Germinal center (tissue), 1 donor: ENCODE data around the gene AFF3.

Experiments
- DNase-seq: peaks from one replicate; pipeline ENCODE4 v3.0.0; 2012; ENCODE audit warnings: mixed read lengths, low spot score

AFF3 gene

DNA sequence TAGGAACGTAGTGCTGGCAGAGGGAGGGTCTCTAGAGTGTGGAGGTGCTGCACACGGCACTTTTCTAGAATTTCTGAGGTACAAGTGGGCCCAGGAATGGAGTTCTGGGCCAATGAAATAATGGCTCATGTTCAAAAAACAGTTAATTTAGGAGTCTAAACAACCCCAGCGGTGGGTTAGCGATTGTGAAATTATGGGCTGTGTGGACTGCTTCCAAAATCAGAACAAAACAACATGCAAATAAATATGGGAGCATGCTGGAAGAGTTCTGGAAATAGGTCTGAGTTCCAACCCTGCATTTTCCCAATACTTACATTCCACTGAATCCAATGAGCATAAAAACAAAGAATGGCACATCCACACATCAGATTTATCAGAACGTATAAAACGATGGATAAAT lies 317.6 kb downstream of the AFF3 start:
- DNase-seq, result no peak

DNA sequence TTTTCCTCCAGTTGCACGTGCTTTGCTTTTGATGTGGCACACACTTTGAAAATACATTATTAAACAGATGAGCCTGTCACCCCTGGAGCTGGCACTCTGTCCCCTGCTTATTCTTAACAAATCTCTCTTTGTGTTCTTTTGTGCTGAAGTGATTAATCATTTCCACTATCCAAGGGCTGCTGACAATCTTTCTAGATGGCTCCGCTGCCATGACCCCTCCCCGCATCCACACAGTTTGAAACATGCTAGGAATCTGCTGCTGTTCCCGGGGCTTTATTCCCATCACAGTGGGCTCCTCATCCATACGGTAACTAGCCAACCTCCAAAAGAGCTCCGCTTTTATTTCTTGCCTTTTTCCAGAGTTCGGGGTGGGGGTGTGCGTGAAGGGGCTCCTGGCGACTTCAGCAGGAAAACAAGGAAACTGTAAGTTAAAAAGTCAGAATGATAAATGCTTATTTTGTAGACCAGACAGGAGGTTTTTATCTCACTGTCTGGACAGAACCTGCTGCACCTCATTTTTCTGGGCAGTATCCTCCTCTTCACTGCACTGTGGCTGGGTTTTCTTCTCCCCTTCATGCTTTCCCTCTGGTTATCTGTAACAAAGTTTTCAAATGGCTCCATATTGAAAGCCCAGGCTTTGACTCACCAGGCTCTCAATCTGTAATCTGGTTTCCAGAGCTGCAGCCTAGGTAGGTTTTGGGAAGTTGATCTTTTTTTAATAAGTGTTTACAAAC lies 319.7 kb downstream of the AFF3 start:
- no peak for DNase-seq

DNA sequence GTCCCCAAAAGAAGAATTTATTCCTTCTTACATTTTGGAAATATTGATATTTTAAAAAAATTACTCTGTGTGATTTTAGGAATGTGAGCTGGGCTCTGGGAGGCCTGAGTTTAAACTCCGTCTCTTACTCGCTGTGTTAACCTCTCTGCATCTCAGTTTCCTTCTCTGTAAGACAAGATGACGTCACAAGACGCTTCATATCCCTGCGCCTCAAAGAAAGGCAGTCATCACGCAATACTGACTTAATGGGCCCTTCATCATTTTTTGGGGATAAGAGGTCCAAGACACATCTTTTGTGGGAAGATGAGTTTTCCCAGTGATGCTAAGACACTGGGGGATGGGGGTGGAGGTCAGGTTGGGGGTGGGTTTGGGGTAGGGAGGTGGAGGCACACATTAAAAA lies 320.4 kb downstream of the AFF3 start:
- DNase-seq, result no peak

DNA sequence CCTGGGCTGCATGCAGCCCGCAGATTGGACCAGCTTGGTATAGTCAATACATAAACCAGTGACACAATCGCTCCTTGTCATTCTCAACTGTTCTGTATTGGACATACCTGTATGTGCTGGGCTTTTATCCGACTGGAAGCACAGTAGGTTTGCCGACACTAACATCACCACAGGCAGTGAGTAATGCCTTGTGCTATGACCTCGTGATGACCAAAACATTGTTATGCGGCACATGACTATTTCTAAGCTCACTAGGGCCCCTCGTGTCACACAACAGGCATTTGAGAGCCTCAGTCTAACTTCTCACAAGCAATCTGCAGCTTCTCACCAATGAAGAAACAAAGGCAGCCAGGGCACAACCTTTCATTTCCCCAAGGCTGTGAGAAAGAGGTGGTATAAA lies 320.8 kb downstream of the AFF3 start:
- DNase-seq, result no peak

DNA sequence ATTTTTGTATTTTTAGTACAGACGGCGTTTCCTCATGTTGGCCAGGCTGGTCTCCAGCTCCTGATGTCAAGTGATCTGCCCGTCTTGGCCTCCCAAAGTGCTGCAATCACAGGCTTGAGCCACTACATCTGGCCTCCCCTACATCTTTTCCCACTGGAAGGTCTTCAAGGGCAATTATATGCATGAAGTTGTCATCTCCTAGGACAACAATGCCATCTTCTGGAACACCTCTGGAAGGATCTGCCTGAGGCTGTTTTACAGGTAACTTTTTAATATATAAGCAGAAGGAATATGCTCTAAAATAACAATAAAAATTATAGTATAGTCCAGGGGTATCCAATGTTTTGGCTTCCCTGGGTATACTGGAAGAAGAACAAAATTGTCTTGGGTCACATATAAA lies 321.4 kb downstream of the AFF3 start:
- no peak for DNase-seq

DNA sequence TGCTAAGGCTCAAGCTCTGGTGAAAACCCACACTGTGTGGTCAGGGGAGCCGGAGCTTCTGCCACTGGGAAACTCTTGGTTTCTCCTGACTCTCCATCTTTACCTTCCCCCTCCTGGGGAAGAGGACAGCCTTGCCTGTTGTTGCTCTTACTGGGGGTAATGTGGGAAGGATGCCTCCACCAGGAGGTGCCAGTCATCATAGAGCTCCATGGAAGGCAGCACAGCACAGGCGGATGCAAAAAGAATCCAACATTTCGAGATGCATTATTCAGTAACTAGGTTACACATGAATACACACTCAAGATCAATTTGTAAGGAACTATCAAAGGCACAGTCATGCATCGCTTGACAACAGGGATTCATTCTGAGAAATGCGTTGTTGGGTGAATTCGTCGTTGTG lies 322.6 kb downstream of the AFF3 start:
- no peak for DNase-seq

DNA sequence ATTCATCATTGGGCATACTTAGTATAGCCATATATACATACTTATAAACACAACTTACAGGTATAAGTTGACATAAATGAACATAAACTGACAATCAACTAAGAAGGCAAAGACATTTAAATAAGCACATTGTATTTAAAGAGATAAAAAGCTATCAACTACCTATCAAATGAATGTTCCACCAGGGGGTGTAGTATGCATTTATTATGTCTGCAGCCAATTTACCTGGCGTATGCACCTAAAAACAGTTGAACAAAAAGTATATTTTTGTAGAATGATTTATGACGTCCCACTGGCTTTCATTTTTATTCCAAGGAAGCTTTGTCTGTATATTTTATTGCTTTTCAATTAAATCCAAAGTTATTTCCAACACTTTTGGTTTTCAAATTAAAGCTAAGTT lies 323.5 kb downstream of the AFF3 start:
- peak; percentile 11 for DNase-seq

DNA sequence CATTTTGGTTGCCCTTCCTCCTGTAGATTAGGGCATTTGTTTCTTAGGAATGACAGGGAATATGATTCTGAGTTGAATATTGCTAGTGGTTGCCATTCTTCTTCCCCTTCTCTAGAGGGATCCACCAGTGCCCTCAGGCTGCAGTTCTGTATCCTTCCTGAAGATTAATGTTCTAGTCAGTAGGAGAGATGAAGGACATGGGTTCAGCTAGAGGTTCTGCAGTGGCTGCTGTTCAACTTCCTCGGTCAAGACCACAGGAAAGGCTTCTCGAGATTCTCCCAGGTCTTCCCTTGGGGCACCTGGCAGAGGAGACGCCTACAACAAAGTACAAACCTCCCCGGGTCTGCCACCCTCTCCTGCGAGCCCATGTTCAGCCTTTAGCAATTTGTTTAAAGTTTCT lies 325.5 kb downstream of the AFF3 start:
- DNase-seq, result no peak

DNA sequence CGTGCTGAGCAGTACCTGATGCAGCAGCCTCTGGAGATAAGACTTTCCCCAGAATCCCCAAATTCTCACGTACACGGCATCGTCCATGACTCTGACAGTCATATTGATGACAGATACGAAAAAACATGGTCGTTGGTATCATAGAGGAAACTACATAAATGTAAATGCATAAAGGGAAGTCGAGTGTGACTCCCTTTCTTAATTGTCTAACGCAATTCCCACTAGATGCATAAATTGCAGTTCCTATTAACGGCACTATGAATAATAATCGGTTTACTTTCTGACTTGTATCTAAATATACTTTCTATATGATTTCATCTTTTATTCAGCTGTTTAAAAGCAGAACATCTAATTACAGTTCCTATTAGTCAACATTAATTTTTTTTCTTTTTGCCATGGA lies 330.0 kb downstream of the AFF3 start:
- DNase-seq, result no peak

DNA sequence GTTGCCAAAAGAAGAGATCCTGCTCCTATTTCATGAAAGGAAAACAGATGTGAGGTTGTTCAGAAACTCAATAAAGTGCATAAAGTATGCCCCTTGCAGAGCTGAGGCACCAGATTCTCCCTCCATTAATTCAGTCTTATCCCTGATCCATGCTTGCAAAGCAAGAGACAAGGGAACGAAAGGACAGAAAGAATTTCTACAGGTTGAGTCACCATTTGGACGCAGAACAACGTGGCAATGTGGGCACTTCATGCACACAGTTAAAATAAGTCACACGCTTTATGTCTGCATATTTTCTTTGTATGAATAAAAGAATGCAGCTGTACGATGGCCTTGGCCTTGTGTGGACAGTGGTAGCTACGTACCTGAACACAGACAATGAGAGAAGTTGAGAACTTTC lies 330.8 kb downstream of the AFF3 start:
- DNase-seq, result no peak

DNA sequence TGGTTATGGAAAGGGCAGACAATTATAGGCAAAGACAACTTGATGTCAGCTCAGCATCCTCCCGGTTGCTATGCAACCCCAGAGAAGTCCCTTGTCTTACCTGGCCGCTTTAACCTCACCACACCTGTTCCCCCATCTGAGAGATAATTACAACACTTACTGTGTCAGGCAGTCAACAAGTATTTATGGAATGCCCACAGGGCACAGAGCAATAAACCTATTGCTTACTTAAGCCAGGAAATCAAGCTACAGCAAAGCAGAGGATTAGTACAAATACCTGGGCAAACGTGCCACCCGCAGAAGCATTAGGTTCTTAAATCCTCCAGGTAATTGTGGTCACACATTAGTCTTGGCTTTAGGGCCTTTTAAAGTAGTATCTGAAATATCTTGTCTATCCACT lies 332.2 kb downstream of the AFF3 start:
- no peak for DNase-seq

DNA sequence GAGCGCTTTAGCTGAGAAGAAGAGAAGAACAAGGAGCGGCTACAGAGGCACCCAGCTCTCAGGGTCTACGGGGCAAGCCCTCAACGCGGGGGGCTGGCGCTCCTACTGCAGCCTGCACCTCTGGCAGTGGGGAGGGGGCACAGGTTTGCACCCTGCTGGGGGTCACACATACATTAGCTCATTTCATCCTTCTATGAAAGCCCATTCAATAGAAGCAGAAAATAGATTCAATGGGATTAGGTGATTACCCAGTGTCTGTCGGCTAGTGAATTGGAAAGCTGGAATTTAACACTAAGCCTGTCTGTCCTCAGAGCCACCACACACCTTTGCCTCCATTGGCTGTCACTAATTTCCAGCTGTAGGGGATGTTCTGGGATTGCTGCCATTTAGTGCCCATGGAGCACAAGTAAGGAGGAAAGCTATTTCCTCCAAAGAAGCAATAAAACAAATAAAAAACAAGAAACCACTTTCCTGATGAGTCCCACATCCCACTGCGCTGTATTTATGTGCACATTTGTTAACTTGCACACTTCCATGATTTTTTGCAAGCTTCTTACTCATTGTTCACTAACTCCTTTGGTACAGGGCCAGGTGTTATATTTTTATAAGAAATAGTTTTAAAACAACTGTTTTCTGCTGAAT lies 333.0 kb downstream of the AFF3 start:
- DNase-seq, result no peak

DNA sequence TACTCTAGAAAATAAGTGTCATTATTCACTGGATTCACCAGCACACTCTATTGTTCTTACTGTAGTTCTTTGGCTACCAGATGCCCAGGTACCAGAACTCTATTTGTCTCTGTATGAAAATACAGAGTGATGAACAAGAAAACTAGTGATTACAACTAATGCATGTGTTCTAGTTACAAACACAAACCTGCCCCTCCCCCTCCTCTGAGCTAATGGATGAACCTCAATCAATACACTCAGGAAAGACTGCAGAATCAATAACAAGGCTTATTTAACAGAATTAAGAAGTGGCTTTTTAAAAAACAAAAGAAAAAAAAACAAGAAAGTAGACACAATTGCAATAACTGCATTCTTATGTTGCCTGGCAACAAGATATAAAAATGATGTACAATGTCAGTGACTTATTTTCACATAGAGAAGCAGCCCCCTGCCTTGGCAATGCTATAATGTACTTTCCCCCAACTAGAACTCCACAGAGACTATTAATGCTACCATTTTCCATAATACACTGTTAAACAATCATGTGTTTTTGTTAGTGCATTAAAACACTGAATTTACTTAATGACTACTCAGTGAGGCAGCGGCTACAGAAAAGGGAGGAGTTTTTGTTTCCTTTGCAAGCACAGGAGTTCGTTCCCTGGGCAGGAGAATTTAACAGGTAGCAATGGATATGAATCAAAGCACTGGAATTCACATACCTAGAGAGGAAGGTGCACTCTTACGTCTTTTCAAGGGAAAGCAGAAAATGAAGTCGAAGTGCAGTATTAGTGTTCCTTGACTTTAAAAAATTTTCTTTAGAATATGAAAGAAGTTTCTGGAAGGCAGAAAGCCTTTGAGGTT lies 333.8 kb downstream of the AFF3 start:
- DNase-seq, result no peak

DNA sequence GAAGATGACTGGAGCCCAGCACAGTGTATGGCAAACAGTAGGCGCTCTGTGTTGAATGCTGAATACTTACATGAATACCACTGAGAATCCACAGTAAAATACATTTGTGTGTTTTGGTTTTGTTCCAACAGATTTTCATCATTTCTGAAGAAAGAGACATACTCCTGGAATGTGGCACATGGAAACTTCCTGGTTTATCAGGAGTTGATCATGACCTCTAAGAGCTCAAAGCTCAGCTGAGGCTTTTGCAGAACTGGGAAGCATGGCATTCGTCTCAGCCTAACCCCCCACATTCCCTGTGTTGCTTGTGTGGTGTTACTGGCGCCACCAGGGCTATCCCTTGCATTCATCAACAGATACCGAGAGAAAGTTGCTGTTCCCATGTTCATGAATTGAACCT lies 335.6 kb downstream of the AFF3 start:
- no peak for DNase-seq

DNA sequence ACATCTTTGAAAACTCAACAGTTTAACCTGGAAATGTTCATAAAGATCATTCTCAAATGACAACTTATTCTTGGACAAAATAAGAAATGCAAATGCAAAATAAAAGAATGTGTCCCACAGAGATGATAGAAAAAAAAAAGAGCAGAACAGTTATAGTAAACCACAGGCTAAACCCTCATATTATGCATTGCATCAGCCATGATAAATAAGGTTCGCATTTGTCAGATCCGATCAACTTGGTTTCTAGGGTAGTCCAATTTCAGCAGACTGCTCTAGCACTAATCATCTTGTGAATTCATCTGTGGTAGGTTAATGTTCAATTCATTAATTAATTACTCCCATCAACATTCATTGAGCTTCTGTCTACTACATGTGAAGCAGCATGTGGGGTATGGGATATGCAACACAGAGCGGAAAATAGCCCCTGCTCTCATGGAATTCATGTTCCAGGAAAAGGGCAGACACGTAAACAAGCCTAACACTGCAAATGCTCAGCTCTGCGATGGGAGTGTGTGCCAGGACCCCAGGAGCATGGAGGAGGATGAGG lies 336.4 kb downstream of the AFF3 start:
- no peak for DNase-seq

DNA sequence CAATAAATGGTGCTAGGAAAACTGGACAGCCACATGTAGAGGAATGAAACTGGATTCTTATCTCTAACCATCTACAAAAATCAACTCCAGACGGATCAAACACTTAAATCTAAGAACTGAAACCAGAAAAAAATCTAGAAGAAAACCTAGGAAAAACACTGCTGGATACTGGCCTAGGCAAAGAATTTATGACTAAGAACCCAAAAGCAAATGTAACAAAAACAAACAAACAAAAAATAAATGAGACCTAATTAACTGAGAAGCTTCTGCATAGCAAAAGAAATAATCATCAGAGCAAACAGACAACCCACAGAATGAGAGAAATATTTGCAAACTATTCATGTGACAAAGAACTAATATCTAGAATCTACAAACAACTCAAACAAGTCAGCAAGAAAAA lies 338.5 kb downstream of the AFF3 start:
- DNase-seq, result no peak

DNA sequence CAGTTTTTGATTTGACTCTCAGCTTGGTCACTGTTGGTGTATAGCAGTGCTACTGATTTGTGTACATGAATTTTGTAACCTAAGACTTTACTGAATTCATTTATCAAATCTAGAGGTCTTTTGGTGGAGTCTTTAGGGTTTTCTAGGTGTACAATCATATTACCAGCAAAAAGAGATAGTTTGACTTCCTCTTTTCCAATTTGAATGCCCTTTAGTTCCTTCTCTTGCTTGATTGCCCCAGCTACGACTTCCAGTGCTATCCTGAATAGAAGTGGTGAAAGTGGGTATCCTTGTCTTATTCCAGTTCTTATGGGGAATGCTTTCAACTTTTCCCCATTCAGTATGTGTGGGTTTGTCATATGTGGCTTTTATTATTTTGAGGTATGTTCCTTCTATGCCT lies 339.7 kb downstream of the AFF3 start:
- no peak for DNase-seq

DNA sequence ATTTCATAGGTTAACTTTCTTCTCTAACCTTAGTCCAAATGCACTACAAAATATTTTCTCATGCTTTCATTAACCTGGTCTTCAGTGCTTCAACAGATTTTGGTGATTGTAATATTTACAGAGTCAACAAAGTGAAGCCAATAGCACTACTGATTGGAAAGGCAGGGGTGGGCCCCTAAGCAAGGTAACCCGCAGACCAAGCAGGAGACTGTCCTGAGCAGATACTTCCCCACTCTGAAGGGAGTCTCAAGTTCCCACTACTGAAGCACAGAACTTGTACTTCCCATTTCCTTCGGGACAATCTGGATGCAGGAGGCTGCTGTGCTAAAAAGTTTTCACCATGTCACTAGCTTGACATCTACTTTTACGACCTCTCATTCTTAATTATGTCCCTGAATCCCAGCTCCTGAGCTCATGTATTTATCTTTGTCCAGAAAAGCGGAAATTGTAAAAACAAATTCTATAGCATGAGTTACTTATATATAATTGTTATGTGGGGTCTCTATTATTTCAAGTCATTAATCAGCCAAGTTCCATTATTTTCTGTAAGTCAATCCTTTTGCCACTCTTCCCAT lies 341.0 kb downstream of the AFF3 start:
- DNase-seq, result no peak

DNA sequence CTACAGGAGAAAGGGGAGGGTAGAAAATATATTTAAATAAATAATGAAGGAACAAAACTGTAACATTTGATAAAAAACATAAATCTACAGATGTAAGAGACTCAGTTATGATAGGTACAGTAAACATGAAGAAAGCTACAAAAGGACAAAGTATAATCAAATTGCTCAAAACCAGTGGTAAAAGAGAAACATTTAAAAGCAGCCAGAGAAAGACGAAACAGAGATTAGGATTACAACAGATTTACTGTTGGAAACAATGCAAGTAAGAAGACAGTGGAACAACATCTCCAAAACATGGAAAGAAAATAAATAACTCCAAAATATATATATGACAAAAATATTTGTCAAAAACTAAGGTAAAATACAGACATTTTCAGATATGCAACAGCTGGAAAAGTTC lies 344.9 kb downstream of the AFF3 start:
- DNase-seq, result no peak

DNA sequence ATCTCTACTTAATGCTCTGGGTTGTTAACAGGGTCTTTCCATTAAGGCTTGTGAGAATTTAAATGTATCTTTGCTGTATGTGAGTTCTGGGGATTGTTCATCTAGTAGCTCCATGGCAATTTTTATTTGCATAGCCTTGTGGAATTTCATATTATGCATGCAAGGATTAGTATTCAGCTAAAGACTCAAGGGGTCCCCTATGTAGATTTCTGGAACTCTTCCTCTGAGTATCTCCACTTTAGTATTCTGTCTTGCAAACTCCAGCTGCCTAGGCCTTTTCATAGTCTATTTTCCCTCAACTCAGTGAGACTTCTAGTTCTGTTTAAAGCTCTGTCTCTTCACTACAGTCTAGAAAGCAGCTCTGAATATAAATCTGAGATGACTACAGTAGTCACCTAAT lies 348.0 kb downstream of the AFF3 start:
- DNase-seq, result no peak

DNA sequence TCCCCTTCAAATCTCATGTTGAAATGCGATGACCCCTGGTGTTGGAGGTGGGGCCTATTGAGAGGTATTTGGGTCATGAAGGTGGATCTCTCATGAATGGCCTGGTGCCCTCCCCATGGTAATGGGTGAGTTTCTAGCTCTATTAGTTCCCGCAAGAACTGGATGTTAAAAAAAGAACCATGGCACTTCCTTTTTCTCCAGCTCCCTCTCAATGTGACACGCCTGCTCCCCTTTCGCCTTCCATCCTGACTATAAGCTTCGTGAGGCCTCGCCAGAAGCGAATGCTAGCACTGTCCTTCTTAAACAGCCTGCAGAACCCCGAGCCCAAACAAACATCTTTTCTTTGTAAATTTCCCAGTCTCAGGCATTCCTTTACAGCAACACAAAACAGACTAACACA lies 349.4 kb downstream of the AFF3 start:
- no peak for DNase-seq

DNA sequence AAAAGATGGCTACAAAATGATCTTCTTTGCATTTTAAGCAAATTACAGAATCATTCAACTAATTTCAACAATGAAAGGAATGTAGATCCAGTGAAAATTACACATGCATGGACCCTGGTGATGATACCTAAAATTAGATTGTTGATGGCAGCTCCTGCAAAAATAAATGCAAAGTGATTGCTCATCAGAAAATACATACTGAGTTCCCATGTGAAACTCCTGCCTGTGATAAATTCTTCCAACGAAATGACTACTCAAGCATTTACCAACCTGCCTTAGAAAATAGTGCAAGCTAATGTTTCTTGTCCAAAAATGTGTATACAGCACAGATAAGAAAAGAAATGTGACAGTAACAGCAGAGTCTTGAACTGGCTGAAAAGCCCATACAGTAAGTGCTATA lies 352.5 kb downstream of the AFF3 start:
- DNase-seq, result no peak
